K562 (cell line): ENCODE results near the gene B3GALNT2. TPM values are rescaled to one million over a fixed set of nuclear protein-coding genes. Genes with fewer than 3 reads are reported as not detected.

ENCODE experiments used
- CEBPG ChIP-seq, 3 experiments: fragments of 200-800 bp in 1 of 3; sonication (Bioruptor generic) in 1 of 3; sonication (generic) in 1 of 3; formaldehyde crosslinking in 1 of 3; IDR thresholded peaks in 2 of 3; conservative IDR thresholded peaks in 1 of 3; 2 replicates each; pipeline versions ENCODE4 v1.6.1 to v1.8.0; 2016 to 2022; ENCODE audit warnings: missing compliant biosample characterization in 2 of 3, missing genetic modification characterization in 2 of 3, mild to moderate bottlenecking in 1 of 3, missing genetic modification reagents in 1 of 3
- ELF2 ChIP-seq: fragments of 250-450 bp; sonication (Bioruptor Pico); IDR thresholded peaks from 2 replicates; pipeline ENCODE4 v1.5.0; 2021; ENCODE audit warnings: mild to moderate bottlenecking
- HDAC1 ChIP-seq, 2 experiments: fragments of 450-650 bp; IDR thresholded peaks; 2 replicates each; pipeline ENCODE4 v1.6.1; 2016 to 2017; ENCODE audit warnings: inconsistent platforms in 1 of 2, mild to moderate bottlenecking in 1 of 2, moderate library complexity in 1 of 2
- JUN ChIP-seq, 2 experiments: sonication (generic) in 1 of 2; formaldehyde crosslinking in 1 of 2; IDR thresholded peaks; 2 replicates each; pipeline versions ENCODE4 v1.6.1 to v1.8.0; 2012 to 2022; ENCODE audit warnings: borderline replicate concordance in 2 of 2, mild to moderate bottlenecking in 2 of 2, improper control_type of control experiment in 1 of 2, low read depth in 1 of 2, low read length in 1 of 2, missing genetic modification reagents in 1 of 2
- LEF1 ChIP-seq: fragments of 450-650 bp; IDR thresholded peaks from 2 replicates; pipeline ENCODE4 v1.6.1; 2016; ENCODE audit warnings: mild to moderate bottlenecking
- MEF2D ChIP-seq: conservative IDR thresholded peaks from 2 replicates; pipeline ENCODE4 v1.6.1; 2016; ENCODE audit warnings: low read depth, missing genetic modification characterization, missing compliant biosample characterization
- NFE2L1 ChIP-seq: fragments of 450-650 bp; IDR thresholded peaks from 2 replicates; pipeline ENCODE4 v1.6.1; 2016; ENCODE audit warnings: missing genetic modification characterization, low read depth, mild to moderate bottlenecking, missing compliant biosample characterization, moderate library complexity, borderline replicate concordance
- NONO ChIP-seq, 2 experiments: fragments of 200-400 bp in 1 of 2; fragments of 450-650 bp in 1 of 2; formaldehyde crosslinking in 1 of 2; IDR thresholded peaks; 2 replicates each; pipeline ENCODE4 v1.6.1; 2017; ENCODE audit warnings: low read depth in 2 of 2, mild to moderate bottlenecking in 2 of 2, moderate library complexity in 2 of 2, low read length in 1 of 2
- POU5F1 ChIP-seq: fragments of 150-350 bp; IDR thresholded peaks from 2 replicates; pipeline ENCODE4 v1.6.1; 2014; ENCODE audit warnings: borderline replicate concordance, low read length, low read depth, mild to moderate bottlenecking; ENCODE audit not compliant: partially characterized antibody
- RUNX1 ChIP-seq: sonication (generic); IDR thresholded peaks from 2 replicates; pipeline ENCODE4 v1.6.1; 2016; ENCODE audit warnings: antibody characterized with exemption, low read depth
- SAP30 ChIP-seq: fragments of 200-600 bp; sonication (generic); IDR thresholded peaks from 2 replicates; pipeline ENCODE4 v1.6.1; 2012; ENCODE audit warnings: borderline replicate concordance, low read depth, mild to moderate bottlenecking, moderate library complexity, low read length, control low read depth, inconsistent platforms; ENCODE audit not compliant: insufficient read depth, poor library complexity, severe bottlenecking
- SMC3 ChIP-seq: conservative IDR thresholded peaks from 2 replicates; pipeline ENCODE4 v1.6.1; 2011; ENCODE audit warnings: low read depth, low read length, improper control_type of control experiment; ENCODE audit not compliant: insufficient read depth
- SP2 ChIP-seq: IDR thresholded peaks from 2 replicates; pipeline ENCODE4 v1.6.1; 2011; ENCODE audit warnings: mild to moderate bottlenecking, low read depth, low read length, moderate library complexity; ENCODE audit not compliant: poor library complexity, severe bottlenecking; ENCODE audit errors: extremely low read depth
- TEAD1 ChIP-seq, 2 experiments: fragments of 450-650 bp in 1 of 2; sonication (generic) in 1 of 2; formaldehyde crosslinking; IDR thresholded peaks; 2 replicates each; pipeline versions ENCODE4 v1.4.0 to v1.8.0; 2020 to 2022; ENCODE audit warnings: mild to moderate bottlenecking in 2 of 2, missing genetic modification reagents in 1 of 2
- TSHZ1 ChIP-seq: fragments of 250-450 bp; sonication (Bioruptor Pico); IDR thresholded peaks from 2 replicates; pipeline ENCODE4 v1.4.0; 2020; ENCODE audit warnings: mild to moderate bottlenecking, moderate library complexity
- ZBTB7A ChIP-seq: IDR thresholded peaks from 2 replicates; pipeline ENCODE4 v1.6.1; 2011; ENCODE audit warnings: low read depth, mild to moderate bottlenecking, low read length, moderate library complexity, borderline replicate concordance; ENCODE audit not compliant: control insufficient read depth
- ZNF253 ChIP-seq: fragments of 250-450 bp; sonication (Bioruptor Pico); conservative IDR thresholded peaks from 2 replicates; pipeline ENCODE4 v1.6.1; 2021; ENCODE audit warnings: mild to moderate bottlenecking
- ZNF324 ChIP-seq: fragments of 250-450 bp; sonication (Bioruptor Pico); IDR thresholded peaks from 2 replicates; pipeline ENCODE4 v1.4.0; 2020; ENCODE audit warnings: mild to moderate bottlenecking
- ZNF57 ChIP-seq: fragments of 450-650 bp; formaldehyde crosslinking; IDR thresholded peaks from 2 replicates; pipeline ENCODE4 v1.4.0; 2020; ENCODE audit warnings: mild to moderate bottlenecking, moderate library complexity
- ZNF589 ChIP-seq: fragments of 200-800 bp; sonication (Bioruptor generic); IDR thresholded peaks from 2 replicates; pipeline ENCODE4 v1.6.1; 2016; ENCODE audit warnings: low read depth, missing genetic modification characterization, missing compliant biosample characterization
- ZNF76 ChIP-seq: fragments of 250-450 bp; sonication (Bioruptor Pico); IDR thresholded peaks from 2 replicates; pipeline ENCODE4 v1.4.0; 2020; ENCODE audit warnings: mild to moderate bottlenecking, moderate library complexity, borderline replicate concordance
- ZNF778 ChIP-seq: fragments of 450-650 bp; formaldehyde crosslinking; IDR thresholded peaks from 2 replicates; pipeline ENCODE4 v1.4.0; 2020; ENCODE audit warnings: mild to moderate bottlenecking, moderate library complexity
- polyA plus RNA-seq, 8 experiments: library from polyadenylated mRNA; depleted of rRNA in 4 of 8; stranded (reverse) in 5 of 8; unstranded in 3 of 8; fragments of >200 nt; fragmentation: Nextera tagmentation in 2 of 8; fragmentation: Illumina TruSeq in 1 of 8; extraction: Ambion mirVana in 2 of 8; extraction: Trizol in 1 of 8; gene quantifications; 2 replicates each; pipeline versions ENCODE4 v1.2.1 to v1.2.3, GENCODE V29; 2011 to 2014; ENCODE audit warnings: inconsistent platforms in 1 of 8, missing spikeins in 1 of 8
- total RNA-seq, 7 experiments: library from RNA; depleted of rRNA in 6 of 7; stranded (reverse); fragments of >200 nt in 6 of 7; fragmentation: Illumina TruSeq in 2 of 7; extraction: Trizol in 2 of 7; gene quantifications; 2 replicates each; pipeline versions ENCODE4 v1.2.1 to v1.2.3, GENCODE V29; 2011 to 2021; ENCODE audit warnings: low replicate concordance in 1 of 7

The B3GALNT2 gene
- total and polyA plus RNA-seq, 9 of the 15 experiments (the other 6 are each of a cell fraction or from before 2014, with no cell fraction given) = 2.0 to 31.7 (median 22.9) TPM

- TF ChIP-seq ZNF778 (CRISPR knock-in tag) (no peak), NFE2L1 (tag) (no peak), NONO (IDR thresholded peaks at IDR 0.05; ENCODE audit: low read depth in 2 of 2, low read length in 1 of 2) (no peak; a peak in 1 of 4 replicates), TSHZ1 (CRISPR knock-in tag) (no peak), RUNX1 (0 out of 2 replicates have a peak, but pooled peaks have one; percentile 67), LEF1 (peak; percentile 26; the same call in 1 of the 2 replicates), ZNF253 (CRISPR knock-in tag) (no peak), MEF2D (tag) (no peak; the same call in 1 of the 2 replicates), SAP30 (peak; percentile 93), JUN (IDR thresholded peaks at IDR 0.05; ENCODE audit: borderline replicate concordance, low read depth, low read length) (peak; percentile 89), JUN (CRISPR knock-in tag; IDR thresholded peaks at IDR 0.05; ENCODE audit: borderline replicate concordance) (peak; percentile 94; the same call in 1 of the 2 replicates), SP2 (no peak), CEBPG (CRISPR knock-in tag; IDR thresholded peaks at IDR 0.05) (0 out of 2 replicates have a peak, but pooled peaks have one; percentile 55), CEBPG (tag; conservative IDR thresholded peaks at IDR 0.05 in 1 of 2, IDR thresholded peaks at IDR 0.05 in 1 of 2) (no peak), ZNF589 (peak; percentile 13; the same call in 1 of the 2 replicates), ZNF76 (CRISPR knock-in tag) (peak; percentile 51; the same call in 1 of the 2 replicates), SMC3 (peak; percentile 50), HDAC1 (IDR thresholded peaks at IDR 0.05) (peak in 1 of 2 experiments; percentile 96; a peak in 2 of 4 replicates), ZNF57 (CRISPR knock-in tag) (0 out of 2 replicates have a peak, but pooled peaks have one; percentile 46), ELF2 (no peak), POU5F1 (peak; percentile 81), ZBTB7A (no peak; the same call in 1 of the 2 replicates), ZNF324 (CRISPR knock-in tag) (no peak), TEAD1 (CRISPR knock-in tag; IDR thresholded peaks at IDR 0.05) (peak in 1 of 2 experiments; percentile 86; a peak in 2 of 4 replicates)
Observed at GRCh38 chr1:235504494-235505222, 406 bp upstream of the B3GALNT2 start (continued).
